Trophoblast cell (in vitro differentiated cells and primary cell): ENCODE data around the gene PTPRN2.
"Not testable (repeated sequence)": the region's sequence is repeated elsewhere in the genome, so short reads cannot be mapped to it uniquely, and the experiment has no call there.

Experiments
- DNase-seq, 2 donors: peaks; one replicate each; pipeline ENCODE4 v3.0.0-alpha.2; 2016
- H2AFZ ChIP-seq: 2 replicates; pipeline ENCODE4 v1.6.1; 2013; ENCODE audit warnings: low read length, moderate library complexity, mild to moderate bottlenecking; ENCODE audit not compliant: insufficient read depth, poor library complexity
- H2AK5ac ChIP-seq: 2 replicates; pipeline ENCODE4 v1.6.1; 2013; ENCODE audit warnings: mild to moderate bottlenecking, low read length
- H2BK120ac ChIP-seq: 2 replicates; pipeline ENCODE4 v1.6.1; 2013; ENCODE audit warnings: low read length, mild to moderate bottlenecking, moderate library complexity; ENCODE audit not compliant: insufficient read depth, poor library complexity
- H2BK12ac ChIP-seq: 2 replicates; pipeline ENCODE4 v1.6.1; 2013; ENCODE audit warnings: mild to moderate bottlenecking, low read length, moderate library complexity
- H2BK5ac ChIP-seq: 2 replicates; pipeline ENCODE4 v1.6.1; 2013; ENCODE audit warnings: low read length, low read depth, moderate library complexity, mild to moderate bottlenecking; ENCODE audit not compliant: poor library complexity
- H3K14ac ChIP-seq: 2 replicates; pipeline ENCODE4 v1.6.1; 2013; ENCODE audit warnings: mild to moderate bottlenecking, low read length
- H3K18ac ChIP-seq: 2 replicates; pipeline ENCODE4 v1.6.1; 2013; ENCODE audit warnings: mild to moderate bottlenecking, low read length
- H3K23ac ChIP-seq: 2 replicates; pipeline ENCODE4 v1.6.1; 2013; ENCODE audit warnings: low read length
- H3K27ac ChIP-seq: 2 replicates; pipeline ENCODE4 v1.5.1; 2013; ENCODE audit warnings: low read depth, mild to moderate bottlenecking, inconsistent platforms, low read length, moderate library complexity
- H3K27me3 ChIP-seq: 2 replicates; pipeline ENCODE4 v1.6.1; 2013; ENCODE audit warnings: inconsistent platforms, mild to moderate bottlenecking, low read length, moderate library complexity; ENCODE audit not compliant: insufficient read depth
- H3K36me3 ChIP-seq, 2 experiments: 1 replicate in 1 of 2; 2 replicates in 1 of 2; pipeline ENCODE4 v1.6.1; 2013; ENCODE audit warnings: low read length in 2 of 2, mild to moderate bottlenecking in 2 of 2, moderate library complexity in 1 of 2; ENCODE audit not compliant: insufficient read depth in 2 of 2, control insufficient read depth in 1 of 2
- H3K4ac ChIP-seq: 2 replicates; pipeline ENCODE4 v1.6.1; 2013; ENCODE audit warnings: low read depth, mild to moderate bottlenecking, low read length, moderate library complexity
- H3K4me1 ChIP-seq, 2 experiments: 1 replicate in 1 of 2; 2 replicates in 1 of 2; pipeline ENCODE4 v1.6.1; 2013; ENCODE audit warnings: low read length in 2 of 2, mild to moderate bottlenecking in 2 of 2, moderate library complexity in 1 of 2; ENCODE audit not compliant: insufficient read depth in 2 of 2, control insufficient read depth in 1 of 2
- H3K4me2 ChIP-seq: 2 replicates; pipeline ENCODE4 v1.6.1; 2013; ENCODE audit warnings: inconsistent platforms, mild to moderate bottlenecking, low read length, moderate library complexity
- H3K4me3 ChIP-seq: 2 replicates; pipeline ENCODE4 v1.5.1; 2013; ENCODE audit warnings: mild to moderate bottlenecking, low read depth, low read length, inconsistent platforms
- H3K79me1 ChIP-seq: one replicate; pipeline ENCODE4 v1.6.1; 2013; ENCODE audit warnings: low read length
- H3K79me2 ChIP-seq: 2 replicates; pipeline ENCODE4 v1.6.1; 2013; ENCODE audit warnings: low read length, mild to moderate bottlenecking; ENCODE audit not compliant: control insufficient read depth, insufficient read depth, poor library complexity
- H3K9ac ChIP-seq: 2 replicates; pipeline ENCODE4 v1.6.1; 2013; ENCODE audit warnings: mild to moderate bottlenecking, low read length
- H3K9me3 ChIP-seq: 2 replicates; pipeline ENCODE4 v1.6.1; 2013; ENCODE audit warnings: low read depth, mild to moderate bottlenecking, control low read depth, inconsistent platforms, low read length; ENCODE audit not compliant: insufficient read depth
- H4K12ac ChIP-seq: 2 replicates; pipeline ENCODE4 v1.6.1; 2013; ENCODE audit warnings: low read depth, mild to moderate bottlenecking, low read length, moderate library complexity
- H4K8ac ChIP-seq: 2 replicates; pipeline ENCODE4 v1.6.1; 2013; ENCODE audit warnings: low read depth, mild to moderate bottlenecking, low read length, moderate library complexity
- H4K91ac ChIP-seq: one replicate; pipeline ENCODE4 v1.6.1; 2013; ENCODE audit warnings: low read depth, mild to moderate bottlenecking, low read length, moderate library complexity
- WGBS: extraction: QIAGEN DNeasy Blood & Tissue Kit; methylation state at CpG from one replicate; pipeline ENCODE4 v1.1.7; 2013; ENCODE audit warnings: missing lambda C conversion rate; ENCODE audit not compliant: insufficient read length, insufficient coverage; ENCODE audit errors: extremely low coverage; 5-methylcytosine and 5-hydroxymethylcytosine counted together

The PTPRN2 gene

DNA sequence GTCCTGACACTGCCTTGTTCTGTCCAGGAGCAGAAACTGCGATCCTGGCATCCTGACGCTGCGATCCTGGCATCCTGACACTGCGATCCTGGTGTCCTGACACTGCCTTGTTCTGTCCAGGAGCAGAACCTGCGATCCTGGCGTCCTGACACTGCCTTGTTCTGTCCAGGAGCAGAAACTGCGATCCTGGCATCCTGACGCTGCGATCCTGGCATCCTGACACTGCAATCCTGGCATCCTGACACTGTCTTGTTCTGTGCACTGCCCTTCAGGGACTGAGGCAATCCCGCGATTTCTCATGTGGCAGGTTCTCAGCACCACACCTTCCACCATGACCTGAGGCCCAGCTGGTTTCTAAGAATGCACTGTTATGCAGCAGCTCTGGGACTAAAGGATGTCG, 541.4 kb downstream of the PTPRN2 start:
- H3K14ac ChIP-seq, H2AFZ ChIP-seq, H3K18ac ChIP-seq, H3K27ac ChIP-seq, H3K4me1 ChIP-seq, H3K9me3 ChIP-seq, H3K23ac ChIP-seq, H3K4me3 ChIP-seq, H4K12ac ChIP-seq, H2BK5ac ChIP-seq, H3K4ac ChIP-seq, H3K4me2 ChIP-seq, DNase-seq, H2AK5ac ChIP-seq, H2BK120ac ChIP-seq, H4K91ac ChIP-seq, H4K8ac ChIP-seq, H3K36me3 ChIP-seq, H2BK12ac ChIP-seq, H3K79me1 ChIP-seq, H3K9ac ChIP-seq, H3K27me3 ChIP-seq, H3K79me2 ChIP-seq: not testable (repeated sequence)
- WGBS, result no CpG with 5 or more reads among the region's 12 CpGs

DNA sequence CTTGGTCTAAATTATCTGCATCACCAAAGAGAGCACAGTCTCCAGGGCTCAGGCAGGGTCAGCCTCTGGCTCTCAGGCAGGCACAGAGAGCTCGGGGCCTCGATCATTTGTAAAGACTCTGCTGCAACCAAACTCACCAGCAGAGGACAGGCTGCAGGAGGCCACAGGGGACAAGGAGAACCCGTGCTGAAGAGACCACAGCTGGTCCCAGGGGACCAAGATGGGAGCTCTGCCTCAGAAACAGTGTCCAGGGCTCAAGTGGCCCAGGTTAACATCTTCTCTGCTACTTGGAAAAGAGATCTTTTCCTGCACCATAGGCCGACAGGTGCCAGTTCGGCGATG, 543.2 kb downstream of the PTPRN2 start:
- Histone ChIP-seq H3K27ac (no peak overlapping the region), H3K9me3 (peaks cover 13% of the 10 kb centered on the region), H2AFZ (no peak overlapping the region), H3K27me3 (no peaks in the 10 kb centered on the region), H3K4me3 (no peak overlapping the region), H4K8ac (no peak overlapping the region), H2BK12ac (no peak overlapping the region), H2AK5ac (no peak overlapping the region), H3K36me3 (no peaks in the 10 kb centered on the region), H3K9ac (no peak overlapping the region), H2BK5ac (no peak overlapping the region), H3K4ac (no peak overlapping the region), H3K4me2 (no peak overlapping the region), H3K18ac (no peak overlapping the region), H3K79me2 (no peaks in the 10 kb centered on the region), H2BK120ac (no peak overlapping the region), H4K12ac (no peak overlapping the region), H3K4me1 (no peaks in the 10 kb centered on the region), H3K23ac (no peak overlapping the region), H4K91ac (no peak overlapping the region), H3K79me1 (no peaks in the 10 kb centered on the region), H3K14ac (no peak overlapping the region)
- WGBS, result no CpG with 5 or more reads among the region's 6 CpGs
- no peak for DNase-seq

DNA sequence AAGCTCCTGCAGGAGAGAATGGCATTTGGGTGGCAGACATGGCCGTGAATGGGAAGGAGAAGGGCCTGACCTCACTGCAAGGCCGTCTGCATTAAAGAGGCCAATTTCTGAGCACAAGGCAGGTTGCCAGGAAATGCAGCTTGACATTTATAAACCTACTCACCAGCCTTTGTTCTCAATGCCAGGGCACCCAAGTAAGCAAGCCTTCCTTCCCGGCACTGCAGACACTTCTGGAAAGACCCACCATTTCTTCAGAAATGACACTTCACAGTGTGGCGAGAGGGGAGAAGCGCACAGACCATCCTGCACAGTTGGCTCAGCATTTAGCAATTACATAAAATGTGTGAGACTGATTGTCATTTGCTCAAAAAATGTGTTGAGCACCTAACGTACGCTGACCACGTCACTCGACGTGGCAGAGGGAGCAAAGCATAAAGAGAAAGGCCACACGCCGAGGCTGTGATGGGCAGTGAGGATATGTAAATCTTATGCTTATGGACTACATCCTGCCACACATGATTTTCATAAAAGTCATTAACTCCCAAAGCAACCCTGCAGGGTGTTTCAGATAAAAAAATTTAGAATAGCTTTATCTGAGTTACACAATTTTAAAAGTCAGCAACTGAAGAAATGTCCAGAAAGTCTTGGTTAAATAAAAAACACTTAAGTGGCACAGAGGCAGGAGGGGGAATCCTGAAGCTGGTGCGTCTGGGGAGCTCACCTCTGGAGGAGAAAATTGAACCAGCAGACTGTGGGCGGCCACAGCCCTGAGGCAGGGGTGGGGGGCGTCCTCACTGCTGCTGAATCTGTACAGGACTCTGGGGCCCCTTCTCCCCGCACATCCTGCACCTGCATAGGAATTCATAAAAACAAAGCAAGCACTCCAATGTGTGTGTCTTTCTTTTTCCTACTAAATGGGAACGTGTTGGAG, 543.8 kb downstream of the PTPRN2 start:
- no peak overlapping the region for H4K12ac ChIP-seq
- H2BK5ac ChIP-seq, result no peak overlapping the region
- H3K79me2 ChIP-seq, result no peaks in the 10 kb centered on the region
- H3K4me1 ChIP-seq, result no peaks in the 10 kb centered on the region
- no peak overlapping the region for H2BK12ac ChIP-seq
- no peak overlapping the region for H4K91ac ChIP-seq
- no peaks in the 10 kb centered on the region for H3K79me1 ChIP-seq
- no peak overlapping the region for H4K8ac ChIP-seq
- no peak overlapping the region for H2BK120ac ChIP-seq
- no peak overlapping the region for H3K23ac ChIP-seq
- no peak overlapping the region for H3K27ac ChIP-seq
- H2AFZ ChIP-seq, result no peak overlapping the region
- WGBS, result no CpG with 5 or more reads among the region's 17 CpGs
- H3K18ac ChIP-seq, result no peak overlapping the region
- no peak overlapping the region for H3K4ac ChIP-seq
- no peak overlapping the region for H2AK5ac ChIP-seq
- H3K36me3 ChIP-seq, result no peaks in the 10 kb centered on the region
- no peak overlapping the region for H3K9ac ChIP-seq
- DNase-seq, result no peak
- H3K4me3 ChIP-seq, result no peak overlapping the region
- H3K27me3 ChIP-seq, result no peaks in the 10 kb centered on the region
- H3K9me3 ChIP-seq, result peaks cover 15% of the 10 kb centered on the region
- H3K4me2 ChIP-seq, result no peak overlapping the region
- no peak overlapping the region for H3K14ac ChIP-seq

- no peaks in the 10 kb centered on the region for H3K27me3 ChIP-seq
- no peak overlapping the region for H2BK5ac ChIP-seq
- H3K4ac ChIP-seq, result no peak overlapping the region
- no peaks in the 10 kb centered on the region for H3K4me1 ChIP-seq
- H3K9ac ChIP-seq, result no peak overlapping the region
- no peaks in the 10 kb centered on the region for H3K36me3 ChIP-seq
- no peak overlapping the region for H2BK120ac ChIP-seq
- H3K23ac ChIP-seq, result no peak overlapping the region
- H4K91ac ChIP-seq, result no peak overlapping the region
- no peak overlapping the region for H3K14ac ChIP-seq
- H2AK5ac ChIP-seq, result no peak overlapping the region
- DNase-seq, result no peak
- no peak overlapping the region for H4K12ac ChIP-seq
- H3K79me2 ChIP-seq, result no peaks in the 10 kb centered on the region
- no peak overlapping the region for H2AFZ ChIP-seq
- H3K9me3 ChIP-seq, result peaks cover 12% of the 10 kb centered on the region
- no peak overlapping the region for H3K4me3 ChIP-seq
- H3K18ac ChIP-seq, result no peak overlapping the region
- no peak overlapping the region for H4K8ac ChIP-seq
- no peak overlapping the region for H2BK12ac ChIP-seq
- WGBS, result no CpG with 5 or more reads among the region's 20 CpGs
- no peak overlapping the region for H3K27ac ChIP-seq
- H3K4me2 ChIP-seq, result no peak overlapping the region
- H3K79me1 ChIP-seq, result no peaks in the 10 kb centered on the region
Observed at GRCh38 chr7:158042156-158042880, 545.3 kb downstream of the PTPRN2 start.
